Mucosa of descending colon (tissue), 3 donors: ENCODE data around the gene BPHL. TPM values are rescaled to one million over a fixed set of nuclear protein-coding genes. Genes with fewer than 3 reads are reported as not detected.

Experiments
- ATAC-seq: fragments of 200-7000 bp; cut with Tn5 transposase; one replicate; pipeline ENCODE4 v1.9.1; 2020; ENCODE audit warnings: mild to moderate bottlenecking, moderate library complexity
- DNase-seq, 3 donors: peaks; one replicate each; pipeline ENCODE4 v3.0.0-alpha.2; 2020
- H3K36me3 ChIP-seq: fragments of 200-600 bp; one replicate; pipeline ENCODE4 v1.8.0; 2021; ENCODE audit warnings: low read depth, mild to moderate bottlenecking
- H3K4me1 ChIP-seq: fragments of 200-600 bp; one replicate; pipeline ENCODE4 v1.8.0; 2021; ENCODE audit warnings: low read depth, mild to moderate bottlenecking
- H3K4me3 ChIP-seq: fragments of 200-600 bp; one replicate; pipeline ENCODE4 v1.8.0; 2021; ENCODE audit warnings: mild to moderate bottlenecking
- H3K9me3 ChIP-seq: fragments of 200-600 bp; one replicate; pipeline ENCODE4 v1.8.0; 2021; ENCODE audit warnings: mild to moderate bottlenecking
- CTCF ChIP-seq: fragments of 200-600 bp; IDR thresholded peaks from one replicate; pipeline ENCODE4 v1.8.0; 2022; ENCODE audit warnings: antibody characterized with exemption, mild to moderate bottlenecking
- intact Hi-C, 2 donors: fragments of 100-400 bp; cut with DNase I in 1 of 2; cut with micrococcal nuclease in 1 of 2; formaldehyde crosslinking; loops; one replicate each; pipeline versions ENCODE4 v1.11.0 to v1.11.1; 2022; cut with DNase I, micrococcal nuclease
- total RNA-seq, 3 donors: library from RNA; stranded (reverse); fragmentation: NEBNext Ultra II Directional in 2 of 3; extraction: Animal tissue kit (Norgen Biotek cat#: 25700) in 2 of 3; gene quantifications; one replicate each; pipeline versions ENCODE4 v1.2.1 to v1.2.4, GENCODE V29; 2021 to 2023
- donor health status: DM: no; HTN: no; CAD: no; lungs with moderate emphysema.
- donor health status: DM: no; HTN: no; CAD: no.
- donor health status: DM: no; HTN: yes; CAD: no.

The BPHL gene
- total RNA-seq, 3 donors from 2014 or later: 17.6 to 30.7 (median 30.0) TPM

DNA sequence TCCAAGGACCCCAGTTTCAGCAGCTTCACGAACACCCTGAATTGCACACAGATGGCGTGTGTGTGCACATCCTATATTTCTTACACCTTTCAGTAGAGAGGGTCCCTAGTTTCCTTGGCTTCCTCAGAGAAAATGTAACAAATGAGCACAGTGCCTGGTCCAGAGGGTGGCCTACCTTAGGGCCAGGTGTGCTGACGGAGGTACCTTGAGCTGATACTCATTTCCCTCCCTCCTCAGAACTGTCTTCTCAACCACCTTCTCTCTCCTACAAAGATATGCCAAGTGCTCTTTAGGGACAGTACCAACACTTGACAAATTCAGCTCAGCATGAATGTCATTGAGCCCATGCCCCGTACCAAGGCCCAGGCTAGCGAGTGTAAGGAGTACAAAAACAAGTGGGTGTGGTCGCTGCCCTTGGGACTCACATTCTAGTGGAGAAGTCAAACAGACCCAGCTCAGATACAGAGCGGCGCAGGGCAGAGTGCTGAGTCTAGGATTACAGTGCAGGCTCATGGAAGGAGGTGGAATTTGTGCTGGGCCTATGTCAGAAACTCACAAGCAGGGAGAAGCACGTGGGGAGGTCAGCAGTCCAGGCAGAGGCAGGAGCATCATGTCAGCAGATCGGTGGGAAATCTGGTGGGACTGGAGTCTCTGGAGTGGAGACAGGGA lies 9.6 kb upstream of the BPHL start:
- intact Hi-C loops: no loop called here
- DNase-seq (no peak), ATAC-seq (peak; percentile 17)
- H3K36me3 ChIP-seq: peaks cover 5% of the 10 kb centered on the region
- no peaks in the 10 kb centered on the region for H3K4me1 ChIP-seq
- no peak overlapping the region for H3K4me3 ChIP-seq
- no peaks in the 10 kb centered on the region for H3K9me3 ChIP-seq
- TF ChIP-seq CTCF: no peak

DNA sequence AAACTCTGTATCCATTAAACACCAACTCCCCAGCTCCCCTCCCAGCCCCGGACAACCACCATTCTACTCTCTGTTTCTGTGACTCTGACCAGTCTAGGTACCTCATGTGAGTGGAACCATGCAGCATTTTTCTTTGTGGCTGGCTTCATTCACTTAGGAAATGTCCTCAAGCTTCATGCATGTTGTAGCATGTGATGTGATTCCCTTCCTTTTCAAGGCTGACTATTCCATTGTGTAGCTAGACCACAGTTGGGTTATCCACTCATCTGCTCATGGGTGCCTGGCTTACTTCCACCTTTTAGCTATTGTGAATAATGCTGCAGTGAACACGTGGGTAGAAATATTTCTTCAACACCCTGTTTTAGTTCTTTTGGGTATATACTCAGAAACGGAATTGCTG lies 8.8 kb upstream of the BPHL start:
- DNase-seq (no peak), ATAC-seq (no peak)
- Histone ChIP-seq H3K9me3 (no peaks in the 10 kb centered on the region), H3K4me1 (no peaks in the 10 kb centered on the region), H3K36me3 (peaks cover 5% of the 10 kb centered on the region), H3K4me3 (no peak overlapping the region)
- intact Hi-C loops: no loop called here
- no peak for TF ChIP-seq CTCF

DNA sequence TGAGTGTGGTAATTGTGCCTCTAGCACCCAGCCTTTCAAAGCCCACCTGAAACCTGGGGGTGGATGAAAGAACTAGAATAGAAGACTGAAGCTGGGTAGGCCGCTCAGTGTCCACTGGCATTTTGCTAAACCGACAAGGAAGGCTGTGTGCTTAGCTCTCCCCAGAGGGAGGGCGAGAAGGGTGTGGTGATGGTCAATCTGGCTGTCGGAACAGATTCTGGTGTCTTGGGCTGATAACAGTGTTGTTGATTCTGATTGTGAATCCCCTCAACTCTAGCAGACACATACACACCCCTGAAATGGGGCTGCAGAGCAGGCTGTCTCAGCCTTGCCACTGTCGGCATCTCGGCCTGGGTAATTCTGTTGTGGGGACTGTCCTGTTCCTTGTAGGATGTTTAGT lies 4.1 kb upstream of the BPHL start:
- Histone ChIP-seq H3K4me1 (peaks cover 9% of the 10 kb centered on the region), H3K36me3 (peaks cover 5% of the 10 kb centered on the region)
- TF ChIP-seq CTCF: no peak

GRCh38 chr6:3117912-3118352 lies 579 bp upstream of the BPHL start:
- DNase-seq: no peak
- intact Hi-C loops: no loop called here
- H3K36me3 ChIP-seq: peaks cover 5% of the 10 kb centered on the region
- TF ChIP-seq CTCF: no peak
- ATAC-seq: no peak
- H3K4me3 ChIP-seq: peak overlapping the region; percentile 42
- peaks cover 12% of the 10 kb centered on the region for H3K4me1 ChIP-seq
- H3K9me3 ChIP-seq: no peaks in the 10 kb centered on the region

More for the DNA sequence above, 4.1 kb upstream of the BPHL start:
- Histone ChIP-seq H3K9me3 (no peaks in the 10 kb centered on the region), H3K4me3 (no peak overlapping the region)
- DNase-seq: no peak
- intact Hi-C loops: no loop called here
- no peak for ATAC-seq

DNA sequence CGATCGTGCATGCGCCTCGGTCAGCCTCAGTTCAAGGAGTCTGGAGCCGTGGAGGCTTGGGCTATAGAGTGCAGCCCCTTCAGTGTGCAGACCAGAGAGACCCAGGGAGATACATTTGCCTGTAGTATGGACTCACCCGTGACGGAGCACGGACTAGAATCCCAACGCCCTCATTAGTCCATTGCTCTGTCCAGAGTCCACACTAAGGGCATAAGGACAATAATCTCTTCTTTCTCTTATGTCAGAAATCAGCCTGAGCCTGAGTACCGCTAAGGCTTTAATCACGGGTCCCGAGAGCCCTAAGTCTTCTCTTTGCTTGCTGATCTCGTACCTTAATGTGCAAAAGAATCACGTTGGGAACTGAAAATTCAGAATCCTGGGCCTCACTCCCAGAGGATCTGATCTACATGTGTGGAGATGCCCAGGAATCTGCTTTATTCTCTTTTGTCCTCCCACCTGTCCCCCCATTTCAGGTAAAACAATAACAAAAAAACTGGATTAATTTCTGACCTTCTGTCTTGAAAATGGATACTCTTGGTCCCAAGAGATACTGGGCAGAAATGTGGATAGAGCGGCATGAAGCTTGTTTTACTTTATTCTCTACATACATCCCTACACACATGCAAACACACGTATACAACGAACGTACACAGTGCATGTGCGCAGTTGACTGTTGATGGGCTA lies 671 bp downstream of the BPHL start:
- intact Hi-C loops: no loop called here
- no peaks in the 10 kb centered on the region for H3K9me3 ChIP-seq
- TF ChIP-seq CTCF: no peak
- ATAC-seq: peak; percentile 66
- no peaks in the 10 kb centered on the region for H3K36me3 ChIP-seq
- H3K4me3 ChIP-seq: peak overlapping the region; percentile 42
- peak in 1 of 3 donors; percentile 54 for DNase-seq
- H3K4me1 ChIP-seq: peaks cover 12% of the 10 kb centered on the region
